Measurements from ENCODE around the gene RC3H2. TPM values are rescaled to one million over a fixed set of nuclear protein-coding genes. Genes with fewer than 3 reads are reported as not detected.

Gene RC3H2
- total RNA-seq, 1 donor, result 58.8 TPM

DNA sequence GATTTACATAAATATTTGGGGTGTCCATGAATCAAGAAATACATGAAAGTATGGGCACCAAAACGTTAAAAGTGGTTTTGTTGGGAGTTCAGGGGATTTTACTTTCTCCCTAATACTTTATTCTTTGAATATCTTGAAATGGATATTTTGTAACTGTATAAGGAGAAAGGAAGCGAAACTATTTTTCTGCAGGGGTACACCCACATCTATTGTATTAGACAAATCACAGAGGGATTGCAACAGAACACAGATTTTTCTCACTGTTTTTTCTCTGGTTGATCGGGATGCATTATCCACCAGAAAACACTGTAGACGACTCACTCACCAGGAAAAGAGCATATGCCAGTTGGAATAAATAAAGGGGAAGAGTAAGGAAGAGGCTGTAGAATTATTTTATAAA, 34.4 kb upstream of the RC3H2 start:
- TF ChIP-seq, protein P1, sequence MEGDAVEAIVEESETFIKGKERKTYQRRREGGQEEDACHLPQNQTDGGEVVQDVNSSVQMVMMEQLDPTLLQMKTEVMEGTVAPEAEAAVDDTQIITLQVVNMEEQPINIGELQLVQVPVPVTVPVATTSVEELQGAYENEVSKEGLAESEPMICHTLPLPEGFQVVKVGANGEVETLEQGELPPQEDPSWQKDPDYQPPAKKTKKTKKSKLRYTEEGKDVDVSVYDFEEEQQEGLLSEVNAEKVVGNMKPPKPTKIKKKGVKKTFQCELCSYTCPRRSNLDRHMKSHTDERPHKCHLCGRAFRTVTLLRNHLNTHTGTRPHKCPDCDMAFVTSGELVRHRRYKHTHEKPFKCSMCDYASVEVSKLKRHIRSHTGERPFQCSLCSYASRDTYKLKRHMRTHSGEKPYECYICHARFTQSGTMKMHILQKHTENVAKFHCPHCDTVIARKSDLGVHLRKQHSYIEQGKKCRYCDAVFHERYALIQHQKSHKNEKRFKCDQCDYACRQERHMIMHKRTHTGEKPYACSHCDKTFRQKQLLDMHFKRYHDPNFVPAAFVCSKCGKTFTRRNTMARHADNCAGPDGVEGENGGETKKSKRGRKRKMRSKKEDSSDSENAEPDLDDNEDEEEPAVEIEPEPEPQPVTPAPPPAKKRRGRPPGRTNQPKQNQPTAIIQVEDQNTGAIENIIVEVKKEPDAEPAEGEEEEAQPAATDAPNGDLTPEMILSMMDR (IDR thresholded peaks at IDR 0.05; ENCODE audit: insufficient read depth, low read length), result no peak
- DNase-seq (ENCODE audit: low read depth), result no peak
- no peak overlapping the region for H3K4me3 ChIP-seq (ENCODE audit: low read depth, low read length)

DNA sequence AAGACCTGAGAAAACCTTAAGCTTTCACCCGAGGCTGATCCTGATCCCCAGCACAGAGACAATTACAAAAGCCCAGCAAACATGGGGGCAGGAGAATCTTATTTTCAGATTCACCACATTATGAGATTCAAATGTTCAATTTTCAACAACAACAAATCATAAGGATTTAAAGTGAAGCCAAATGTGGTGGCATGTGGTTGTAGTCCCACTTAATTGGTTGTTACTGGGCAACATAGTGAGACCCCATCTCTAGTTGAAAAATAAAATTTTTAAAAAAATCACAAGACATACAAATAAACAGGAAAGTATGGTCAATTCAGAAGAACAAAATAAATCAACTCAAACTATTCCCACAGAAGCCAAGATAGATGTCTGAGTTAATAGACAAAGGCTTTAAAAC, 31.7 kb upstream of the RC3H2 start:
- DNase-seq (ENCODE audit: low read depth), result no peak
- TF ChIP-seq, protein P1 (IDR thresholded peaks at IDR 0.05; ENCODE audit: insufficient read depth, low read length), result no peak
- H3K4me3 ChIP-seq (ENCODE audit: low read depth, low read length), result no peak overlapping the region

DNA sequence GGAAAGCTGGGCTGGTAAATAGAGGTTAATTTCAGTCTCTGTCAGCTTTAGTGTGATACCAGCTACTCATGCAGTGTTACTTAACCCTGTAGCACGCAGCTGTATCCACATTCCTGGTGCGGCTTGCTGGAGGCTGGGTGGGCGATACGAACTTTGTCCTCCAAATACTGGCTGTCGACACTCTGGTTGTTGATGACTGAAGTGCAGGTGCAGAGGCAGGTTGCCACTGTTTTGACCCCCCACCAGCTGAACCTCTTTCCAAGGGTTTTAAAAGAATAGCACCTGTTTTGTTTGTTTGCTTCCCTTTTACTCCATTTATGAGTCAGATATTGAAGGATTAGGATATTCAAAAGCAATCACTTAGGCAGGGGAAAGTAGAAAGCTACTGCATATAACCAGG, 31.3 kb upstream of the RC3H2 start:
- TF ChIP-seq, protein P1 (IDR thresholded peaks at IDR 0.05; ENCODE audit: insufficient read depth, low read length), result no peak
- DNase-seq (ENCODE audit: low read depth), result no peak
- no peak overlapping the region for H3K4me3 ChIP-seq (ENCODE audit: low read depth, low read length)

DNA sequence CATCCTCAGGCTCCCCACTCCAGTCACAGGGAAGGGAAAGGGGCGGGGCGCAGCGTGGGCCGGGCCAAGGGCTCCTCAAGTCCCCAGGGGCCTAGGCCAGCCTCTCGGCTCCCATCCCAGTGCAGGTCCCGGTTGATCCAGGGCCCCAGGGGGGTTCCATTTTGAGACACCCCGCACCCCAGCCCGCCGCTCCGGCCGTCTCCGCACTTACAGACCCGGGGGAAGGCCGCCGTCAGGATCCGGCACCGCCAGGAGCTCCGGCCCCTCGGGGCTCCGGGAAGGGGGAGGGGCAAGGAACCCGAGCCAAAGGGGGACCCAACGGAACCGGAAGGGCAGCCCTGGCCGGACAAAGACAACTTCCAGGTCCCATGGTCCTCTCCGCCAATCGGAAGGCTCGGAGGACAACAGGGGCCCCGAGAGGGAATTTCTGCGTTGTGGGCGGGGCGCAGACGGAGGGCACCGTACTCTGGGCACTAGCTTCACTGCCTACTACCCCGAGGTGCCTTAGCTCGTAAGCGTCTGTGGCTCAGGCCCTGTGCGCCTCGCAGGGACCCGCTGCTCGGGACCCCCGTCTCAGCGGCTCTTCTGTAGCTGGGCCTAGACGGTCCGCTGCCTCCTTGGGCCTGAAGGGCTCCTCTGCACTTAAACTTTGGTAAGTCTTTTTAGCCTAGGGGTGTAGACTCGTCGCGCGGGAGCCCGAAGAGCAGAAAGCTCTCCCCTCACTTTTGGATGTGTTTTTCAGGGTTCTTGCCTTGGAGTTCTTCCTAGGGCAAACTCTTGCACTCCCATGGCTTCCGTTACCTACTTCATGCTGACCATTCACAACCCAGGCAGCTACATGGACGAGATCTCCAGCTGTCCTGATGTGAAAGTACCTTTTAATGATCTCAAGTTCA, 26.3 kb upstream of the RC3H2 start, which contains the start of gene ZBTB26:
Gene ZBTB26, minus strand, starts transcription at position 287 of the 896 bp plus-strand sequence. CDS start 11,578 bp downstream, outside the sequence.
- TF ChIP-seq, protein P1 (IDR thresholded peaks at IDR 0.05; ENCODE audit: insufficient read depth, low read length), result peak; percentile 2
- DNase-seq (ENCODE audit: low read depth), result peak; percentile 92
- H3K4me3 ChIP-seq (ENCODE audit: low read depth, low read length), result peak within 1 kb of the TSS; percentile 97

DNA sequence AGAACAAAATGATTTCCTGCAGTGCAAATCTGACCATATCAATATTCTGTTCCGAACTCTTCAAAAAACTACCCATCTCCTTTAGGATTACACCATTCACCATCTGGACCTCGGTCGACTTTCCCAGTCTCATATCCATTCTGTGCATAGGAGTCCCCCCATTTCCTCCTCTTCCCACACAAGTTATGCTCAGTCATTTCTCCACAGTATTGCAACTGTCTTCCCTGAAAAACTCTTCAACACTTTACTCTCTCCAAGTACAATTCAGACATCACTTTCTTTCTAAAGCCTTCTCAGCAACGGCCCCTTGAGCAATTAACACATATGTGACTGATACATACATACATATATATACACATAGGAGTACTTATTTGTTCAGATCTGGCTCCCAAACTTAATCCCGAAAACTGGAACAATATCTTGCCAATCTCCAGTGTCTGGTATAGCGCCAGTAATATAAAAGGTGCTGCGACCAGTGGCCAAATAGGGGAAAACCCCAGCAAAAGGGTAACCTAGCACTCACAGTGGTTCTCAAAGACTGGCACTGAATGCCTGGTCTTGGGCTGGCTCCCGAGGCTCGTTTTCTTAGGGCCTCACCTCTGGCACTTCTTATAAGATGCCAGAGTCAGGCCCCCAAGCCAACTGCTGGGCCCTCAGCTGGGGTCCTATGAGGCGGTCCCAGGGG, 25.5 kb upstream of the RC3H2 start:
- no peak for DNase-seq (ENCODE audit: low read depth)
- H3K4me3 ChIP-seq (ENCODE audit: low read depth, low read length), result peak overlapping the region; percentile 97
- TF ChIP-seq, protein P1 (IDR thresholded peaks at IDR 0.05; ENCODE audit: insufficient read depth, low read length), result no peak

DNA sequence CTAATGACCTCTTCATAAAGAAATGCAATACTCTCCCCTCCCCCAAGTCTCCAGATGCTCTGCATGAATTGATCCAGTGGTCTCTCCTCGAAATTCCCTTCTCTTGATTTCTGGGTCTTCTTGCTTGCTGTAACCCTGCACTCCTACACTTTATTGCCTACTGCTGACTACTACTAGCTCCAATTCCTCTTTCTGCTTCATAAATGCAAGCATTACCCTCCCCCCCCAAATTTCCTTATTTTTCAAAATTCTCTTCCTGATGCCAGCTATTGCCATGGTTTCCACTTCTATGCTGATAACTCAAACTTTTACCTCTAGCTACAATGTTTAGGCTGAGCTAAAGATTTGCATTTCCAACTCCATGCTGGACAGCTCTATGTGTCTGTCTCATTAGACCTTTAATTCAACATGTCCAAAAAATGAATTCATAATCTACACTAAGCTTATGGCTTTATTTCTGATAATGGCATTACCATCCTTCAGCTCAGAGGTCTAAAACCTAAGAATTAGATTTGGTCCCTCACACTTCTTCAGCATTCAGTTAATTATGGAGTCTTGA, 24.7 kb upstream of the RC3H2 start:
- TF ChIP-seq, protein P1 (IDR thresholded peaks at IDR 0.05; ENCODE audit: insufficient read depth, low read length), result no peak
- no peak for DNase-seq (ENCODE audit: low read depth)
- peak overlapping the region; percentile 97 for H3K4me3 ChIP-seq (ENCODE audit: low read depth, low read length)
